ENCODE measurements around the gene CDON.

DNA sequence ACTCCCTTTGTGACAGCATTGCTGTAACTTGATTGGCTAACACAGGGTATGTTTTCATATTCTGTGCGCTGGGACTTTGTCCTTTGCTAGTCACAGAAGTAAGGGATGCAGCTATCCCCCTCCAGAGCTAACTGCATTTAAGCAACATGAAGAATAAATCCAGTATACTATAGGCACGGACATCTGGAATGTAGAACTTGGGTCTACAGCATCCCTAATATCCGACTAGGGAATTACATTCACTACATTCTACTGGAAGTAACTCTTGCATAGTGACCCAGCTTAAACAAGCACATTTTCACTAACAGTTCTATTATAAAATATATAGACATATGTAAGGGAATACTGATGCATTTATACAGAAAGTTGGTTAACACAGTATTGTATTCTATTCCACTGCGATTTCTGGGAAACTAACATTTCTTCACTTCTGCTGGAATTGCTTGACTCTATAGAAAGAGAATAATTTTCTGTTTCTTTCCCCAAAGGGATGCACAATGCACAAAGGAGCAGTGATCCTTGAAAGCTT lies 103.7 kb downstream of the CDON start:
- no peak for TF ChIP-seq EZH2 (IDR thresholded peaks at IDR 0.05; ENCODE audit: borderline replicate concordance, insufficient read depth, low read depth, low read length, poor library complexity, severe bottlenecking)
- TF ChIP-seq, protein P1, sequence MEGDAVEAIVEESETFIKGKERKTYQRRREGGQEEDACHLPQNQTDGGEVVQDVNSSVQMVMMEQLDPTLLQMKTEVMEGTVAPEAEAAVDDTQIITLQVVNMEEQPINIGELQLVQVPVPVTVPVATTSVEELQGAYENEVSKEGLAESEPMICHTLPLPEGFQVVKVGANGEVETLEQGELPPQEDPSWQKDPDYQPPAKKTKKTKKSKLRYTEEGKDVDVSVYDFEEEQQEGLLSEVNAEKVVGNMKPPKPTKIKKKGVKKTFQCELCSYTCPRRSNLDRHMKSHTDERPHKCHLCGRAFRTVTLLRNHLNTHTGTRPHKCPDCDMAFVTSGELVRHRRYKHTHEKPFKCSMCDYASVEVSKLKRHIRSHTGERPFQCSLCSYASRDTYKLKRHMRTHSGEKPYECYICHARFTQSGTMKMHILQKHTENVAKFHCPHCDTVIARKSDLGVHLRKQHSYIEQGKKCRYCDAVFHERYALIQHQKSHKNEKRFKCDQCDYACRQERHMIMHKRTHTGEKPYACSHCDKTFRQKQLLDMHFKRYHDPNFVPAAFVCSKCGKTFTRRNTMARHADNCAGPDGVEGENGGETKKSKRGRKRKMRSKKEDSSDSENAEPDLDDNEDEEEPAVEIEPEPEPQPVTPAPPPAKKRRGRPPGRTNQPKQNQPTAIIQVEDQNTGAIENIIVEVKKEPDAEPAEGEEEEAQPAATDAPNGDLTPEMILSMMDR (IDR thresholded peaks at IDR 0.05), result no peak
